NCI-H226 (cell line): Measurements from ENCODE around the gene STEAP4.
"Not testable (repeated sequence)": the region's sequence is repeated elsewhere in the genome, so short reads cannot be mapped to it uniquely, and the experiment has no call there.

Source experiments
- DNase-seq: peaks from one replicate; pipeline ENCODE4 v3.0.0-alpha.2; 2015

Gene STEAP4

GRCh38 chr7:88311675-88312036 lies 5.0 kb upstream of the STEAP4 start:
- DNase-seq: no peak

GRCh38 chr7:88310956-88311674 lies 4.4 kb upstream of the STEAP4 start:
- no peak for DNase-seq

DNA sequence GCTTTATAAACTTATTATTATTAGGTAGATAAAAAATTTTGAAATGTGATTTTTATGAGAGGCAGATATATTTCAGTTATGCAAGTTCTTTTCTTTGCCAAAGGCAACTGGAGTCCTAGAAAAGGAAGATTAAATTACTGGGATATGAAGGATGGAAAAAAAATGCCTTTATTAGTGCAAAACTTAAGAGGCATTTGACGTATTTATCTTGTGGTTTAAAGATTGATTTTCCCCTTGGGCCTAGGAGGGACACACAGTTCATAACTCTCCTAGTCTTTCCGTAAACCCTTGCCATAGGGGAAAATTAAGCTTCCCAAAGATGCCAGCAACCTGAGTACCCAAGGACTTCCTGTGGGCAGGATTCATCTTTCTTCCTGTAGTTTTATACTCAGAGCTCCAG lies 3.1 kb upstream of the STEAP4 start:
- DNase-seq: peak; percentile 35

DNA sequence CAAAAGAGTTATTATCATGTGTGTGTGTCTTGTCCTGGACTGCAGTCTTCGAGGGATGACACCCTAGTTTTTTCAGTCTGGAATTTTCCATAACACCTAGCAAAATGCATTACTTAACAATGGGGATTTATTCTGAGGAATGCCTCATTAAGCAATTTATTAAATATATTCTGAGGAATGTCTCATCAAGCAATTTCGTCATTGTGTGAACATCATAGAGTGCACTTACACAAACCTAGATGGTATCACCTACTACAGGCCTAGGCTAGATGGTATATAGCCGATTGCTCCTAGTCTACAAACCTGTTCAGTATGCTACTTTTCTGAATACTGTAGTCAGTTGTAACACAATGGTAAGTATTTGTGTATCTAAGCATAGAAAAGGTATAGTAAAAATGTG lies 1.1 kb upstream of the STEAP4 start:
- DNase-seq: no peak

DNA sequence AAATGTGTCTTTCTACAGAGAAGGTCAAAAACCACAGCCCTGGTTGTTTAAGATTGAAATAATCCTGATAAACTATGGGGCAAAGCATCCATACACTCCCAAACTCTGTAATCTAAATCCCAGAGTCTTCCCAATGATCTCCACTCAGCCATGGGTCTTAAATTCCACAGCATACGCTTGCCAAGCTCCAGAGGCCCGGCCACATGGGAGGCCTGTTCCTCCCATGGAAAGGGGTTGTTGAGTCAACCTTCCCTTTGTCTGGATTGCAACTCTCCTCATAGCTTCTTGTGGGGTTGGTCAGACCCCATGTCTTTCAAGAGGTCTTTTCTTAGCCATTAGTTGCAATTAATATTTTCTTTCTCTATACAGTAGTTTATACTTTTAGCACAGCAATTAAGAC lies 718 bp upstream of the STEAP4 start:
- no peak for DNase-seq

GRCh38 chr7:88305044-88305443 lies 1.6 kb downstream of the STEAP4 start:
- DNase-seq: no peak

DNA sequence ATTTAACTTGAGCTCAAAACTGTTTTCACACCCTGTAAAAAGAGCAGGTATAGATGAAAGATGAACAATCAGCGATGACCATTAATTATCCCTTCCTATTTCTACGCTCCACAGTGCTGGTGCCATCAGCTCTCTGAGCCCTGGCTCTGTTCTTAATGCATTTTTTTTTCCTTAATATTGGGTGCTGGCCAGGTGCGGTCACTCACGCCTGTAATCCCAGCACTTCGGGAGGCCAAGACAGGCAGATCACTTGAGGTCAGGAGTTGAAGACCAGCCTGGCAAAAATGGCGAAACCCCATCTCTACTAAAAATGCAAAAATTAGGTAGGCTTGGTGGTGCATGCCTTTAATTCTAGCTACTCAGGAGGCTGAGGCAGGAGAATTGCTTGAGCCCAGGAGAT lies 4.2 kb downstream of the STEAP4 start:
- no peak for DNase-seq

DNA sequence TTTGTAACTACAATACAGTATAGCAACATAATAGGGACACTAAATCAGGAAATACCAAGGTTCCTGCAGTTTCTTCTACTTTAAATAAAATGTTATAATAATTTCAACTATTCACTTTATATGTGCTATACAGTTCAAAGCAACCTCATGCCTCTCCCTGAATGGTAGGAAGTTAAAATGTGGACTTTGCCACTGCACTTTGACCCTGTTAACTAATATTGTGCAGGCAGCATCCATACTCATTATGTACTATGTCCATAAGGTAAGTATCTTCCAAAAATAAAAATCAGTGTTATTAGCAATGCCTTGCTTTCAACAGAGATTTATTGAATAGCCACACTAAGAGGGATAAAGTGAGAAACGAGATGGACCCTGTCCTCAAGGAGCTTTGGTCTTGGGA lies 4.8 kb downstream of the STEAP4 start:
- DNase-seq: no peak

DNA sequence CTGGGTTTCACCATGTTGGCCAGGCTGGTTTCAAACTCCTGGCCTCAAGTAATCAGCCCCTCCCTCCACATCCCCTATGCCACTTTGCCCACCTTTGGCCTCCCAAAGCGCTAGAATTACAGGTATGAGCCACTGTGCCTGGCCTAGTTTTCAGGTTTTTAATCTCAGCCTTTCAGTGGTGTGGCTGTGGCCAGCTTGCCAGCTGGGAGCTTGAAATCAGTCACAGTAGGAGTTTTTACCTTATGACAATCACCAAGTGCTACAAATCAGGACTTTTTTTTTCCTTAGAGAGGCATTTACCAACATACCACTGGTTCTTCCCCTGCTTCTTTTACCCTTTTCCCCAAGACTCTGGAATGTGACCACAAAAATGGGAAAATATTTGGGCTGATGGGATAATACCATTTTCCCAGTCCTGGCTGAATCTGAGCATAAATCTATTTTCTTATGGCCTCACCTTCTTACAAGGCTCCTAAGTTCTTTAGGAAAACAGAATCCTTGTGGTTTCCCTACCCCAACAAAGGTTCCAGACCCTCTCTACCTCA lies 6.2 kb downstream of the STEAP4 start:
- DNase-seq: no peak

DNA sequence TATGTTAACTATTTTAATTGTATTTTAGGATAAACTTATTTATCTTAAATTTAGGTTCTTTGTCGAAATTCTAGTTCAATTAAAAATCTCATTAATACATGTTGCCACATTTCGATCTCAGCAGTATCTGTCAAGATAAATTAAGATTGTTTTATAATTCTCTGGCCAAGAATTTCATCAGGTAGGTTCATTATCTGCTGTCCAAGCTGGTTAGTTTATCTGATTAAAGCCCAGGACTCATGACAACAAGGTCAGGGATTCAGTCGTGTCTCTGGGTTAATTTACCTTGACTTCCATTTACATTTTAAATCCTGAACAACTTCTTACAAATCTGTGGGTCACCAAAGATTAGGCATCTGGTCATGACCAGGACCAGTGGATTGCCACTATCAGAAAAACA lies 7.6 kb downstream of the STEAP4 start:
- no peak for DNase-seq

- DNase-seq: no peak
Observed at GRCh38 chr7:88293866-88294265, 12.8 kb downstream of the STEAP4 start.

DNA sequence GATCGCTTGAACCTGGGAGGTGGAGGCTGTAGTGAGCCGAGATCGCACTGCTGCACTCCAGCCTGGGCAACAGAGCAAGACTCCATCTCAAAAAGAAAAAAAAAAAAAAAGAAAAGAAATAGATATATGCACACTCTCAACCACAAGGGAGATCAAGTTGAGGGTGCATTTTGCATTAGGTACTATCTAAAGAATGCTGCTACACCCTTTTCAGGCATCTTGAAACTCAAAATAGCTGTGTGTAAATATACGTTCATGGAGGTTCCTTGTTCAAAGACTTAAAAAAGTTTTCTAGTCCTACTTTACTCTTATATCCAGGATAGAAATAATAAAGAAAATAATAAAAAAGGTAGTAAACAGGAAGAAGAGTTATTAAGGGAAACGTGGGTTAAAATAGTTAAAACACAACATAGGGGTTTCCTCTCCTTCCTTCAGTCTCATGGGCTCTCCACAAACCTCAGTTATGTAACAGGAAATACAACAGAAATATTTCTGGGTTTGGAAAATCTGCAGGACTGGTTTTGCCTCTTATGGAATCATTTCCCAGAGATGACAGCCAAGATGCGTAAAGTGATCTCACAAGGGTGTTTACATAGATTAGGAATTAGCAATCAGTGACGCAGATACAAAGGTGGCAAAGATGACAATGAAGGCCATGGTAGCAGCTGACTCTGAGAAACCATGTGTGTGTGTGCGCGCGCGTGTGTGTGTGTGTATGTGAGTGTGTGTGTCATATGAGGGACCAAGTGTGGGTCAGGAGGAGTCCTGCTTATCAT lies 15.1 kb downstream of the STEAP4 start:
- DNase-seq: peak; percentile 91

DNA sequence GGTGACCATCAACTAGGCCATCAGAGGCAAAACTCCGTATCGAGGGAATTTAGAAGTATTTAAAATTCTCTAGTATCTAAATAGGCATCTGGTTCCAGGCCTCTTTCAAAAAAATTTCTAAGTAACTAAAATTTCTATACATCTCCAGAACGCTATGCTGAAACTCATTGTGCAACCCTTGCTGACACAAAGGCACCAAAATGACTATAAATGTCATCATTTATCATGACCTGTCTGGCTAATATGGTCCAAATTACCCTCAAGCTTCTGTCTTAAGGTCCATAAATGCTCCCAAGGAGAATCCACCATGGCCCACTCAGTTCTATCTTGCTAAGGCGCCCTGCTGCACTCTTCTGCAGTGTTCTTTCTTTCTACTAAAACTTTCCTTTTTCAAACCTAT lies 16.2 kb downstream of the STEAP4 start:
- no peak for DNase-seq

GRCh38 chr7:88289564-88290025 lies 17.1 kb downstream of the STEAP4 start:
- DNase-seq: peak; percentile 9

DNA sequence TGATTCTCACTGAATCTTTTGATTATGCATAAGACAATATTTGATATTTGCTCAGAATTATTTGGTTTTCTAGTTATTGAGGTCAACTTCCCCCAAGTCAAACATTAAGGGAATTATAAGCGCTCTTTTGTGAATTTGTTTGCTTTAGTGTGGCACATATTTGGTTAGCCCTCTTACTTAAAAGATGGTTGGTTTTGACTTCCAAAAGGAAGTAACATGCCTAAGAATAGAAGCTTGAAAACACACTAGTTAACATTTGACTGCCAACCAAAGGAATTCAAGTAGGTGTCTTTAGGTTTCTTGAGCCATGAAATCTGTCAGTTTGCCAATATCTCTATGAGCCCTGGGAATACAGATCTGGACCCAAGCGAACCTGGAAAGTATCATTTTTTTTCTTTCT lies 24.9 kb downstream of the STEAP4 start:
- no peak for DNase-seq

DNA sequence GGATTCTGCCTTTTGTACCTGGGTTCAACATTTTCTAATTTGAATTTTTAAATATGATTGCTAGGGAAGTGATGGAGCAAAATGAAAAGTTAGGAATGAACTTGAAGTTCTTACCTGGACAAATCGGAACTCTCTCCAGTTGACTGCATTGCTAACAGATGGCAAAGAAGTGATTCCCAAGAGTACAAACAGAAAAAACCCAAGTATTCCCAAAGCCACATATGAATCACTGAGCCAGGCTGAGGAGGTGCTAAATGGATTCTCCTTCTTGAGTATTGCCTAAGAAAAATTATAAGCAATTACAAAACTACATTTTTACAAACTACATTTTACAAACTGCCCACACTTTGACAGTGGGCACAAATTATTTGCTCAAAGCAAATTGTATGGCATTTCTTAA lies 25.9 kb downstream of the STEAP4 start:
- no peak for DNase-seq

- no peak for DNase-seq
Observed at GRCh38 chr7:88279323-88279722, 27.4 kb downstream of the STEAP4 start.

DNA sequence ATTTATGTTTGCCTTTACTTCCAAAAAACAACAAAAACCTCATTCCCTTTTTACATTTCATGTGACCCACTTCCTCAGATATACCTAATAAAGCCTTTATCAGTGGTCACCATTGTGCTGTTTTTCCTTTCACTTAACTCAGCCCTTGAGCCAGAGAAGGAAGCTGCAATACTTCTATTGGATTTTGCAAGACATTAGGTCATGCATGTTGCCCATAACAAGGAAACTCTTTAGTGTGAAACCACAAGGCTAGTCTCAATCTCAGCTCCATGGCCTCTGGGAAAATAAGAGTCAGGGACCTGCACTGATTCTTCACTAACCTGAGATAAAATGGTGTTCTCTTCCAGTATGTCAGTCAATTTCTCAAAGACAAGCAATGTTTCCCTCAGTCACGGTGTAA lies 27.8 kb downstream of the STEAP4 start:
- DNase-seq: peak; percentile 77

DNA sequence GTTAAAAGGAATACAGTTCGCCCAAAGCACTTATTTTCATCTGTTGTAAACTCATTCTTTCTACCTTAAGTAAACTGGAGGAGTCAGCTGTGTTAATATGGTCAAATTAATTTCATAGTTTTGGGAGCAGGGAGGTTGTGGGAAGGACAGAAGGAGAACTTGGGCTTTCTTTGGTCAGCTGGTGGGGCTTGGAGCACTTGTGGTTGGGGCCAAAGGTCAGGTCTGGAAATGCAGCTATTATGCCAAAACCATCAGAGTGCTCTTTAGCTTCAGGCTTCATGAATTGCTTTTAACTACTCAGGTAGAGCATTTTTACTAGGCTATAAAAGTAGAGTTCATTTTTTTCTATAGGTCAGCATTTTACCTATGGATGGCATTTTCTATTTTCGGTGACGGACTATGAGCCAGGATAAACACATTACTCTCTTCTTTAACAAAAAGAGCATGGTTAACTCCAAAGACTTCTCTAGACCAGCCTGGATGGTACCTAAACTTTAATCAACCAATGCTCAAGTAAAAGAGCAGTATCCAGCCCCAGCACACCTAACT lies 30.0 kb downstream of the STEAP4 start:
- no peak for DNase-seq

- not testable (repeated sequence) for DNase-seq
Observed at GRCh38 chr7:88274856-88275255, 31.8 kb downstream of the STEAP4 start.

GRCh38 chr7:88269586-88269985 lies 37.1 kb downstream of the STEAP4 start:
- no peak for DNase-seq

GRCh38 chr7:88268858-88269257 lies 37.8 kb downstream of the STEAP4 start:
- DNase-seq: no peak

DNA sequence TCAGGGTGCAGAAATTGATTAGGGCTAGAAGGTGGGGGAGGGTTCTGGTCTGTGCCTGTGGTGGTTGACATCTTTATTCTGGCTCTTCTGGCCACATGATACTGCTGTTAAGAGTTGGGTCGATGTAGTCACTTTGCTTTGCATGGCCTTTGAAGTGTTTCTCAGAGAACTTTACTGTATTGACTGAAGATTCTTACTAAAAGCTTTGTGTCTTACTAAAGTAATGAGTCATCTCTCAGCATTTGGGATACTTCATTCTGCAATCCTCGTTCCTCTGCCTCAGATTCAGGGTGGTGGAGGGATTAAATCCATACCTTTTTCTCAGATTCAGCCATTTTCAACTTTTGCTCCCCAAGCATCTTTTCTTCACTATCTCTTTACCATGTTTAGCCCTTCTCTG lies 38.6 kb downstream of the STEAP4 start:
- DNase-seq: no peak

GRCh38 chr7:88267421-88267820 lies 39.3 kb downstream of the STEAP4 start:
- DNase-seq: no peak
